Spinal cord (tissue), 10 donors: ENCODE results near the gene ARHGEF11. TPM values are rescaled to one million over a fixed set of nuclear protein-coding genes. Genes with fewer than 3 reads are reported as not detected.

Experiments used
- DNase-seq, 6 donors: peaks; one replicate each; pipeline versions ENCODE4 v3.0.0 to v3.0.0-alpha.2; 2013 to 2015; ENCODE audit warnings: low spot score in 6 of 6, low read depth in 4 of 6
- H3K27ac ChIP-seq: one replicate; pipeline ENCODE4 v1.5.1; 2013; ENCODE audit warnings: low read depth, low read length, control low read depth
- H3K27me3 ChIP-seq: one replicate; pipeline ENCODE4 v1.6.1; 2013; ENCODE audit warnings: low read length; ENCODE audit not compliant: control insufficient read depth, insufficient read depth
- H3K36me3 ChIP-seq: one replicate; pipeline ENCODE4 v1.6.1; 2013; ENCODE audit warnings: low read length; ENCODE audit not compliant: control insufficient read depth, insufficient read depth
- H3K4me1 ChIP-seq: one replicate; pipeline ENCODE4 v1.6.1; 2013; ENCODE audit warnings: low read length; ENCODE audit not compliant: control insufficient read depth, insufficient read depth
- H3K4me3 ChIP-seq: one replicate; pipeline ENCODE4 v1.5.1; 2013; ENCODE audit warnings: low read depth, low read length, control low read depth
- H3K9me3 ChIP-seq: one replicate; pipeline ENCODE4 v1.6.1; 2013; ENCODE audit warnings: low read length; ENCODE audit not compliant: control insufficient read depth, insufficient read depth
- WGBS: methylation state at CpG from one replicate; pipeline ENCODE4 v1.1.5; 2013; ENCODE audit warnings: missing lambda C conversion rate; ENCODE audit not compliant: insufficient coverage; 5-methylcytosine and 5-hydroxymethylcytosine counted together
- polyA plus RNA-seq, 2 donors: library from polyadenylated mRNA; unstranded; fragments of 120-200 nt; gene quantifications; one replicate each; pipeline ENCODE4 v1.2.1, GENCODE V29; 2013; ENCODE audit not compliant: insufficient read length in 2 of 2
- total RNA-seq, 2 donors: library from RNA; depleted of rRNA in 1 of 2; stranded (reverse); fragments of 120-200 nt in 1 of 2; fragments of >200 nt in 1 of 2; gene quantifications; one replicate each; pipeline versions ENCODE4 v1.2.3 to v1.2.4, GENCODE V29; 2013 to 2014
- donor health status: healthy.

The ARHGEF11 gene
- total and polyA plus RNA-seq, 4 donors, result 38.6 to 60.1 (median 47.8) TPM

DNA sequence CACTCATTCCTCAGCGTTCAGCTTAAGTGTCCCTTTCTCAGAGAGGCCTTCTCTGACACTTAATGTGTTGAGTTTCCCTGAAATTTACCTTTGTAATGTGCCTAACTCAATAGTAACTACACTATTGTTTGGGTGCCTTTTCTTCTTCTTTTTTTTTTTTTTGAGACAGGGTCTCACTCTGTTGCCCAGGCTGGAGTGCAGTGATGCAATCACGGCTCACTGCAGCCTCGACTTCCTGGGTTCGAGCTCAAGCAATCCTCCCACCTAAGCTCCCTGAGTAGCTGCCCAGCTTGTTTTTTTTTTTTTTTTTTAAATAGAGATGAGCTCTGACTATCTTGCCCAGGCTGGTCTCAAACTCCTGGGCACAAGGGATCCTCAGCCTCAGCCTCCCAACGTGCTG lies 50.1 kb downstream of the ARHGEF11 start:
- H3K27ac ChIP-seq, result no peak overlapping the region
- no peaks in the 10 kb centered on the region for H3K36me3 ChIP-seq
- H3K27me3 ChIP-seq, result no peaks in the 10 kb centered on the region
- no peak for DNase-seq
- no peaks in the 10 kb centered on the region for H3K4me1 ChIP-seq
- no peaks in the 10 kb centered on the region for H3K9me3 ChIP-seq
- H3K4me3 ChIP-seq, result no peak overlapping the region
- 73% methylated on average over 2 of the region's 5 CpGs for WGBS

- WGBS, result 100% methylated on average over 1 of the region's 2 CpGs
- Histone ChIP-seq H3K27me3 (no peaks in the 10 kb centered on the region), H3K36me3 (no peaks in the 10 kb centered on the region), H3K9me3 (no peaks in the 10 kb centered on the region), H3K4me1 (no peaks in the 10 kb centered on the region), H3K27ac (no peak overlapping the region), H3K4me3 (no peak overlapping the region)
- no peak for DNase-seq
Observed at GRCh38 chr1:156994277-156994676, 51.3 kb downstream of the ARHGEF11 start.

GRCh38 chr1:156993426-156994147 lies 52.0 kb downstream of the ARHGEF11 start:
- WGBS, result 79% methylated on average over 2 of the region's 6 CpGs
- no peak for DNase-seq
- Histone ChIP-seq H3K27me3 (no peaks in the 10 kb centered on the region), H3K27ac (no peak overlapping the region), H3K36me3 (no peaks in the 10 kb centered on the region), H3K4me1 (no peaks in the 10 kb centered on the region), H3K9me3 (no peaks in the 10 kb centered on the region), H3K4me3 (no peak overlapping the region)

DNA sequence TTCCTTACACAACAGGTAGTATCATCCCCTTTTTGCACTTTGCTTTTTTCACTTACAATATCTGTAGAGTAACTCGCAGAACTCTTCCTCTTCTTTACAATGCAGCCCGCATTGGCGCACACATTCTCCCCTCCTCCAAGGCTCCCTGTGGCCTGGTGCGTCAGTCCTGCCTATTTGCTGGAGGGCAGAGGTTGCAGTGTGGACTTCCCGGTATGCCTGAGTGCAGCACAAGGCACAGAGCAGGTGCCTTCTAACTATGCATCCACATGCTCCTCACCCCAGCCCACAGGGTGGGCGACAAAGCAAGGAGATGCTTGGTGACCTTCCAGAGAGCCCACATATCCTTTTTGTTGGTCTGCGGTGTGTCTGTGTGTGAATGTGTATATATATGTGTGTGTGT lies 53.3 kb downstream of the ARHGEF11 start:
- H3K4me3 ChIP-seq, result no peak overlapping the region
- no peak overlapping the region for H3K27ac ChIP-seq
- WGBS, result 92% methylated on average over 2 of the region's 7 CpGs
- no peak for DNase-seq
- no peaks in the 10 kb centered on the region for H3K36me3 ChIP-seq
- H3K9me3 ChIP-seq, result no peaks in the 10 kb centered on the region
- no peaks in the 10 kb centered on the region for H3K4me1 ChIP-seq
- no peaks in the 10 kb centered on the region for H3K27me3 ChIP-seq

GRCh38 chr1:156987715-156988114 lies 57.8 kb downstream of the ARHGEF11 start:
- 92% methylated on average over 4 of the region's 6 CpGs for WGBS
- Histone ChIP-seq H3K36me3 (peaks cover 18% of the 10 kb centered on the region), H3K4me3 (no peak overlapping the region), H3K4me1 (no peaks in the 10 kb centered on the region), H3K27ac (no peak overlapping the region), H3K27me3 (no peaks in the 10 kb centered on the region), H3K9me3 (no peaks in the 10 kb centered on the region)
- DNase-seq, result no peak

DNA sequence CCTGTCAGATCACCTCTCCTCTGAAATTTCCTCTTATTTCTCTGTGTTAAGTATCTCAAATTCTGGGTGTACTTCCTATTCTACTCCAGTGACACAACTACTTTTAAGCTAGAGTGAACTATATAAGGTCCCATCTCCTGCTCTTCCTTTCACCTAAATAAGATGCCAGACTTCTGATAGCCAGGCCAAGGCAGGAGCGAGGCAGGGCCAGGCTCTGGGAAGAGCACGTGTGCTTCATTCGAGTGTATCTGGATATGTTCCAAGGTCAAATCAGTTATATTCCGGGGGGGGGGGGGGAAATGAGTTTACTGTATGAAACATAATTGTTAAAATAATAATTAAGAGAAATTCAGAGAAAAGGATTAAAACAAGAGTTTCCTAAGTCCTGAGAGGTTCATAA lies 65.0 kb downstream of the ARHGEF11 start:
- Histone ChIP-seq H3K9me3 (no peaks in the 10 kb centered on the region), H3K4me1 (no peaks in the 10 kb centered on the region), H3K27ac (no peak overlapping the region), H3K4me3 (no peak overlapping the region), H3K36me3 (peaks cover 46% of the 10 kb centered on the region), H3K27me3 (no peaks in the 10 kb centered on the region)
- no CpG with 5 or more reads among the region's 4 CpGs for WGBS
- no peak for DNase-seq

DNA sequence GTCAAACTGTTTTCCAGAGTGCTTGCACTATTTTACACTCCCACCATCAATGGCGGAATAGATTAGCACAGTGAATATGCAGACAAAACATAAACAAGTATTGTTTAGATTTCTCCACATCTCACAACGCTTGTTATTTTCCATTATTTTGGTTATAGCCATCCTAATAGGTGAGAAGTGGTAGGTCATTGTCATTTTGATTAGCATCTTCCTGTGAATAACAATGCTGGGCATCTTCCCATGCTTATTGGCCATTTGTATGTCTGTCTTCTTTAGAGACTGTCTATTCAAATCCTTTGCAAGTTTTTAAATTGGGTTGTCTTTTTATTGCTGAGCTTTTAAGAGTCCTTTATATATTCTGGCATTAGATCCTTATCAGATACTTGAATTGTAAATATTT lies 70.5 kb downstream of the ARHGEF11 start:
- H3K27ac ChIP-seq, result no peak overlapping the region
- DNase-seq, result no peak
- peaks cover 43% of the 10 kb centered on the region for H3K36me3 ChIP-seq
- H3K27me3 ChIP-seq, result no peaks in the 10 kb centered on the region
- no peaks in the 10 kb centered on the region for H3K4me1 ChIP-seq
- H3K9me3 ChIP-seq, result no peaks in the 10 kb centered on the region
- no CpG with 5 or more reads among the region's 2 CpGs for WGBS
- no peak overlapping the region for H3K4me3 ChIP-seq

GRCh38 chr1:156973417-156973816 lies 72.1 kb downstream of the ARHGEF11 start:
- Histone ChIP-seq H3K4me3 (no peak overlapping the region), H3K27me3 (no peaks in the 10 kb centered on the region), H3K4me1 (no peaks in the 10 kb centered on the region), H3K27ac (no peak overlapping the region), H3K9me3 (no peaks in the 10 kb centered on the region), H3K36me3 (peaks cover 46% of the 10 kb centered on the region)
- no peak for DNase-seq
- WGBS, result 100% methylated on average over 2 of the region's 2 CpGs

DNA sequence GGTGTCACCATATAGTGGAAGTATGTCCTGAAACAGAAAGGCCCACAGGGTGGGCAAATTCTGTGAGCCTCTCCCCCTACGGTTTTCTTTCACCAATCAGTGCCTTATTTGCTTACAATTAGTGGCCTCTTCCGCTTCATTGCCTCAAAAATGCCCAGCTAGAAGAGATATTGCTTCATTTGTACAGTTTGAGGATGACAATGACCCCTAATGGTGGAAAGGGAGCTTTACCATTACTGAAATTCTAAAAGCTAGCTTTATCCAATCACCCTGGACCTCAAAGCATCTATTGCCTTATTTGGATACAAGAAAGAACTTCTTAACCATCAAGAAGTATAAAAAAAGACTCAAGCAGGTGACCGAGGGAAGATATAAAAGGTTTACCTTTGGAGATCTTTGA lies 75.5 kb downstream of the ARHGEF11 start:
- H3K4me3 ChIP-seq, result no peak overlapping the region
- H3K36me3 ChIP-seq, result peaks cover 36% of the 10 kb centered on the region
- H3K9me3 ChIP-seq, result no peaks in the 10 kb centered on the region
- peak in 1 of 6 donors; percentile 22 for DNase-seq
- H3K4me1 ChIP-seq, result no peaks in the 10 kb centered on the region
- no peaks in the 10 kb centered on the region for H3K27me3 ChIP-seq
- H3K27ac ChIP-seq, result no peak overlapping the region
- no CpG with 5 or more reads among the region's 3 CpGs for WGBS

DNA sequence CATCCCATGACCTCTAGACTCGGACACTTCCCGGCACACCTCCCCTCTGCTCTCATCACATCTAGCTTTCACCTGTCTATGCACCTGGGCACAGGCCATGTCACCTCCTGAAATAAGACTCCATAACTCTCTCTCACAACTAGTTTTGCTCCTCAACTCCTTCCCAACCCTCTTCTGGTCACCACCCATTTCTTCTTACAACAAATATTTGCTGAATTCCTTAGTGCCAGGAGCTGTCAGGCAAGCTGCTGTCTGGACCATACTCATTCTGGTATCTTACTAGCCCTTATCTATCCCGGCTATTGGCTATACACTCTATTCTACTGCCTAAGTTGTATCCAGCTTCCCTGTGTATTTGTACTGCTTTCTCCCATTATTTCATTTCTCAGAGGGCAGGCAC lies 76.0 kb downstream of the ARHGEF11 start:
- no peak for DNase-seq
- no peak overlapping the region for H3K27ac ChIP-seq
- no peaks in the 10 kb centered on the region for H3K4me1 ChIP-seq
- WGBS, result 98% methylated on average over 2 of the region's 3 CpGs
- H3K4me3 ChIP-seq, result no peak overlapping the region
- no peaks in the 10 kb centered on the region for H3K9me3 ChIP-seq
- no peaks in the 10 kb centered on the region for H3K27me3 ChIP-seq
- peaks cover 37% of the 10 kb centered on the region for H3K36me3 ChIP-seq
